GM12878 (cell line): ENCODE results near the gene EP300. TPM values are rescaled to one million over a fixed set of nuclear protein-coding genes. Genes with fewer than 3 reads are reported as not detected.
"Not testable (repeated sequence)": the region's sequence is repeated elsewhere in the genome, so short reads cannot be mapped to it uniquely, and the experiment has no call there.

Experiments used
- ATAC-seq: fragments of 200-7000 bp; cut with Tn5 transposase; 3 replicates; pipeline ENCODE4 v1.9.1; 2020; ENCODE audit warnings: mild to moderate bottlenecking, moderate library complexity
- BruUV-seq: library from RNA; stranded (reverse); fragments of 400-500 nt; replicated peaks from 2 replicates; lab custom pipeline; 2021; lab: Mats Ljungman, UMichigan
- CTCF ChIA-PET: fragments of 300-600 bp; sonication (Branson Sonifier 250); formaldehyde crosslinking; extraction: SDS; loops from one replicate; lab custom pipeline; 2021; ENCODE audit warnings: inconsistent platforms; lab: Yijun Ruan, JAX
- POLR2A ChIA-PET: fragments of 350-600 bp; formaldehyde crosslinking; extraction: SDS; loops from one replicate; lab custom pipeline; 2021; ENCODE audit warnings: inconsistent platforms; lab: Charles Lee
- RAD21 ChIA-PET: fragments of 300-600 bp; sonication (Branson Sonifier 250); formaldehyde crosslinking; loops from one replicate; lab custom pipeline; 2023; ENCODE audit warnings: antibody characterized with exemption; ENCODE audit not compliant: unreplicated experiment; lab: Charles Lee
- SMC1A ChIA-PET: fragments of 300-600 bp; sonication (Branson Sonifier 250); formaldehyde crosslinking; loops from one replicate; lab custom pipeline; 2023; ENCODE audit not compliant: unreplicated experiment, uncharacterized antibody; lab: Charles Lee
- DNase-seq: peaks from one replicate; pipeline ENCODE4 v3.0.0-alpha.2; 2011; ENCODE audit warnings: low read depth, low spot score
- FAIRE-seq: peaks from 3 replicates; lab custom pipeline; 2011; peaks lifted over from hg19 to GRCh38; lab: Jason Lieb, UNC
- H2AFZ ChIP-seq: 2 replicates; pipeline ENCODE4 v1.6.0; 2011; ENCODE audit warnings: low read depth, low read length, control low read depth; ENCODE audit not compliant: control insufficient read depth
- H3K27ac ChIP-seq: 2 replicates; pipeline ENCODE4 v1.5.1; 2011; ENCODE audit warnings: control low read depth; ENCODE audit not compliant: control insufficient read depth, insufficient read depth
- H3K27me3 ChIP-seq, 2 experiments: replicated peaks in 1 of 2; 2 replicates each; pipeline versions ENCODE4 v1.6.0 to v1.6.1; 2011; ENCODE audit warnings: low read length in 1 of 2; ENCODE audit not compliant: control insufficient read depth in 2 of 2, insufficient read depth in 2 of 2
- H3K36me3 ChIP-seq, 2 experiments: 2 replicates each; pipeline ENCODE4 v1.5.1; 2011; ENCODE audit warnings: low read length in 1 of 2; ENCODE audit not compliant: control insufficient read depth in 2 of 2, insufficient read depth in 2 of 2
- H3K4me1 ChIP-seq: 2 replicates; pipeline ENCODE4 v1.6.1; 2011; ENCODE audit warnings: mild to moderate bottlenecking, low read length, moderate library complexity, mixed read lengths; ENCODE audit not compliant: control insufficient read depth, insufficient read depth
- H3K4me2 ChIP-seq: 2 replicates; pipeline ENCODE4 v1.6.0; 2011; ENCODE audit warnings: control low read depth; ENCODE audit not compliant: control insufficient read depth, insufficient read depth
- H3K4me3 ChIP-seq: fragments of 200-600 bp; sonication (generic); 2 replicates; pipeline ENCODE4 v1.5.1; 2016
- H3K79me2 ChIP-seq: 2 replicates; pipeline ENCODE4 v1.6.0; 2011; ENCODE audit warnings: low read length; ENCODE audit not compliant: control insufficient read depth, insufficient read depth
- H3K9ac ChIP-seq: 2 replicates; pipeline ENCODE4 v1.8.0; 2011; ENCODE audit warnings: low read length, control low read depth, mixed read lengths; ENCODE audit not compliant: control insufficient read depth, insufficient read depth
- H3K9me3 ChIP-seq: replicated peaks from 3 replicates; pipeline ENCODE4 v1.5.1; 2011; ENCODE audit warnings: mild to moderate bottlenecking, low read length; ENCODE audit not compliant: control insufficient read depth, insufficient read depth
- H4K20me1 ChIP-seq: 2 replicates; pipeline ENCODE4 v1.6.0; 2011; ENCODE audit not compliant: control insufficient read depth, insufficient read depth
- CHD4 ChIP-seq: fragments of 200-600 bp; sonication (generic); IDR thresholded peaks from 2 replicates; pipeline ENCODE4 v1.6.1; 2016; ENCODE audit warnings: mild to moderate bottlenecking
- JUNB ChIP-seq: IDR thresholded peaks from 2 replicates; pipeline ENCODE4 v1.6.1; 2016; ENCODE audit warnings: antibody characterized with exemption, mild to moderate bottlenecking
- RUNX3 ChIP-seq: IDR thresholded peaks from 2 replicates; pipeline ENCODE4 v1.6.1; 2012; ENCODE audit warnings: low read length, inconsistent platforms
- WGBS: methylation state at CpG from one replicate; pipeline ENCODE4 v1.1.6; 2016; ENCODE audit warnings: low lambda C conversion rate; ENCODE audit not compliant: insufficient replicate concordance, insufficient coverage; ENCODE audit errors: missing lambda C conversion rate; 5-methylcytosine and 5-hydroxymethylcytosine counted together
- in situ Hi-C: fragments of 300-500 bp; cut with MboI; formaldehyde crosslinking; loops from 9 replicates; pipeline ENCODE4 v1.14.3; 2018; ENCODE audit warnings: mixed read lengths
- intact Hi-C: fragments of 100-400 bp; cut with micrococcal nuclease; formaldehyde crosslinking; loops from one replicate; pipeline ENCODE4 v1.14.2; 2022; ENCODE audit not compliant: unreplicated experiment
- polyA plus RNA-seq, 11 experiments: library from polyadenylated mRNA; depleted of rRNA in 4 of 11; unstranded in 6 of 11; stranded (reverse) in 5 of 11; fragments of >200 nt; fragmentation: Nextera tagmentation in 4 of 11; fragmentation: Illumina TruSeq in 1 of 11; extraction: Ambion mirVana in 4 of 11; extraction: Trizol in 1 of 11; gene quantifications; 1 replicate in 1 of 11; 2 replicates in 10 of 11; pipeline versions ENCODE4 v1.2.1 to v1.2.3, GENCODE V29; 2011 to 2016; ENCODE audit warnings: inconsistent platforms in 2 of 11, missing spikeins in 2 of 11, low read depth in 1 of 11
- total RNA-seq, 4 experiments: library from RNA; depleted of rRNA in 3 of 4; stranded (reverse); fragments of >200 nt in 3 of 4; fragmentation: Illumina TruSeq in 1 of 4; extraction: Trizol in 1 of 4; gene quantifications; 2 replicates each; pipeline versions ENCODE4 v1.2.1 to v1.2.3, GENCODE V29; 2013 to 2021

The EP300 gene
- total and polyA plus RNA-seq, 10 of the 15 experiments (the other 5 are each of a cell fraction or from before 2014, with no cell fraction given), result 5.5 to 48.5 (median 23.6) TPM

- Histone ChIP-seq H4K20me1 (peaks cover 10% of the 10 kb centered on the region), H3K4me2 (peak overlapping the region; percentile 18; the same call in 1 of the 2 replicates), H3K9me3 (no peaks in the 10 kb centered on the region; the same call in 1 of the 3 replicates), H2AFZ (no peak overlapping the region), H3K27ac (peak overlapping the region; percentile 12; the same call in 1 of the 2 replicates), H3K79me2 (peaks cover 64% of the 10 kb centered on the region), H3K27me3 (no peaks in the 10 kb centered on the region), H3K36me3 (peaks cover 3 to 7% of the 10 kb centered on the region in 2 experiments; a peak in 3 of 4 replicates), H3K4me1 (peaks cover 7% of the 10 kb centered on the region), H3K9ac (no peak overlapping the region), H3K4me3 (no peak overlapping the region)
- FAIRE-seq (peak; percentile 49), ATAC-seq (peak; percentile 54), DNase-seq (no peak)
- intact Hi-C loops (no loop called here), in situ Hi-C loops (no loop called here)
- ChIA-PET CTCF (interaction anchor here (1.0 kb wide), 2 partner anchors 153 to 184 kb away, joined by 3 to 6 read pairs; no protein-coding TSS in a partner anchor), SMC1A (interaction anchor here (0.6 to 2.2 kb wide), 6 partner anchors 11 to 918 kb away, joined by 3 to 5 read pairs (median 4); no protein-coding TSS in a partner anchor), POLR2A (no interaction called here), RAD21 (interaction anchor here (1.1 kb wide), 1 partner anchor 10 kb away, joined by 4 read pairs; no protein-coding TSS in a partner anchor)
- 56% methylated on average over 8 of the region's 8 CpGs for WGBS
- TF ChIP-seq CHD4 (no peak), JUNB (peak; percentile 72), RUNX3 (peak; percentile 54; the same call in 1 of the 2 replicates)
- no TSS peak for BruUV-seq
These were observed 14.0 kb downstream of the EP300 start for GRCh38 chr22:41106122-41106968.

GRCh38 chr22:41106969-41107325 lies 14.6 kb downstream of the EP300 start:
- in situ Hi-C loops, POLR2A ChIA-PET, RAD21 ChIA-PET, DNase-seq, H2AFZ ChIP-seq, ATAC-seq, intact Hi-C loops, H3K4me2 ChIP-seq, H3K9me3 ChIP-seq, H4K20me1 ChIP-seq, H3K9ac ChIP-seq, H3K36me3 ChIP-seq, H3K4me1 ChIP-seq, BruUV-seq, FAIRE-seq, H3K27me3 ChIP-seq, H3K27ac ChIP-seq, H3K4me3 ChIP-seq: not testable (repeated sequence)
- ChIA-PET SMC1A (interaction anchor here (1.1 to 2.2 kb wide), 3 partner anchors 10 to 184 kb away, joined by 4 to 5 read pairs (median 5); no protein-coding TSS in a partner anchor), CTCF (interaction anchor here (1.0 kb wide), 1 partner anchor 153 kb away, joined by 3 read pairs; no protein-coding TSS in a partner anchor)
- WGBS, result 93% methylated on average over 9 of the region's 9 CpGs
- peaks cover 60% of the 10 kb centered on the region for H3K79me2 ChIP-seq
